ENCODE data around the gene FAM163B. TPM values are rescaled to one million over a fixed set of nuclear protein-coding genes. Genes with fewer than 3 reads are reported as not detected.
"Not testable (repeated sequence)": the region's sequence is repeated elsewhere in the genome, so short reads cannot be mapped to it uniquely, and the experiment has no call there.

The FAM163B gene
- total RNA-seq, 1 donor from 2014 or later: 16.5 TPM

- no peak for DNase-seq
Measured at GRCh38 chr9:133639613-133640012, 30.4 kb upstream of the FAM163B start.

- no peak for DNase-seq
Measured at GRCh38 chr9:133638711-133639110, 29.5 kb upstream of the FAM163B start.

- no peak for DNase-seq
Measured at GRCh38 chr9:133638076-133638475, 28.9 kb upstream of the FAM163B start.

- no peak for DNase-seq
Measured at GRCh38 chr9:133637451-133638055, 28.4 kb upstream of the FAM163B start.

GRCh38 chr9:133636902-133637301 lies 27.7 kb upstream of the FAM163B start:
- no peak for DNase-seq

GRCh38 chr9:133635533-133636531 lies 26.6 kb upstream of the FAM163B start, which contains the start of gene DBH:
DBH (plus strand) TSS chr9:133636363; CDS start chr9:133636372, 9 bp downstream.
- DNase-seq: no peak

GRCh38 chr9:133635098-133635497 lies 25.9 kb upstream of the FAM163B start:
- no peak for DNase-seq

- no peak for DNase-seq
Measured at GRCh38 chr9:133634081-133634691, 25.0 kb upstream of the FAM163B start.

GRCh38 chr9:133633681-133634080 lies 24.5 kb upstream of the FAM163B start:
- DNase-seq: no peak

GRCh38 chr9:133632806-133633680 lies 23.9 kb upstream of the FAM163B start:
- DNase-seq: no peak

GRCh38 chr9:133631111-133631510 lies 21.9 kb upstream of the FAM163B start:
- DNase-seq: no peak

GRCh38 chr9:133629221-133630110 lies 20.3 kb upstream of the FAM163B start:
- DNase-seq: no peak

- no peak for DNase-seq
Measured at GRCh38 chr9:133628766-133629165, 19.6 kb upstream of the FAM163B start.

GRCh38 chr9:133627341-133627740 lies 18.2 kb upstream of the FAM163B start:
- no peak for DNase-seq

GRCh38 chr9:133626008-133626407 lies 16.8 kb upstream of the FAM163B start:
- DNase-seq: not testable (repeated sequence)

GRCh38 chr9:133622555-133622954 lies 13.4 kb upstream of the FAM163B start:
- no peak for DNase-seq

- DNase-seq: no peak
Measured at GRCh38 chr9:133621725-133622267, 12.6 kb upstream of the FAM163B start.

- DNase-seq: no peak
Measured at GRCh38 chr9:133619791-133620190, 10.6 kb upstream of the FAM163B start.

GRCh38 chr9:133618726-133619125 lies 9.5 kb upstream of the FAM163B start:
- DNase-seq: no peak

GRCh38 chr9:133616643-133617405 lies 7.6 kb upstream of the FAM163B start:
- DNase-seq: no peak

Measured in occipital lobe (tissue), 2 donors.